Left ventricle myocardium superior (tissue), 1 donor: Measurements from ENCODE around the gene CEP44. TPM values are rescaled to one million over a fixed set of nuclear protein-coding genes. Genes with fewer than 3 reads are reported as not detected.
"Not testable (repeated sequence)": the region's sequence is repeated elsewhere in the genome, so short reads cannot be mapped to it uniquely, and the experiment has no call there.

Source experiments
- ATAC-seq: fragments of 200-7000 bp; cut with Tn5 transposase; one replicate; pipeline ENCODE4 v1.9.1; 2020; ENCODE audit warnings: mild to moderate bottlenecking, moderate library complexity
- DNase-seq: peaks from one replicate; pipeline ENCODE4 v3.0.0-alpha.2; 2020
- intact Hi-C: fragments of 100-400 bp; cut with micrococcal nuclease; formaldehyde crosslinking; loops from one replicate; pipeline ENCODE4 v1.11.0; 2022
- total RNA-seq: library from RNA; stranded (reverse); fragmentation: NEBNext Ultra II Directional; extraction: Animal tissue kit (Norgen Biotek cat#: 25700); gene quantifications from one replicate; pipeline ENCODE4 v1.2.1, GENCODE V29; 2021
- donor health status: DM: no; HTN: yes; CAD: no; lungs with severe emphysema.

The CEP44 gene
- total RNA-seq, 1 donor from 2014 or later, result 12.3 TPM

GRCh38 chr4:174275101-174275500 is 8.6 kb upstream of the CEP44 start:
- DNase-seq (no peak), ATAC-seq (no peak)
- intact Hi-C loops, result no loop called here

DNA sequence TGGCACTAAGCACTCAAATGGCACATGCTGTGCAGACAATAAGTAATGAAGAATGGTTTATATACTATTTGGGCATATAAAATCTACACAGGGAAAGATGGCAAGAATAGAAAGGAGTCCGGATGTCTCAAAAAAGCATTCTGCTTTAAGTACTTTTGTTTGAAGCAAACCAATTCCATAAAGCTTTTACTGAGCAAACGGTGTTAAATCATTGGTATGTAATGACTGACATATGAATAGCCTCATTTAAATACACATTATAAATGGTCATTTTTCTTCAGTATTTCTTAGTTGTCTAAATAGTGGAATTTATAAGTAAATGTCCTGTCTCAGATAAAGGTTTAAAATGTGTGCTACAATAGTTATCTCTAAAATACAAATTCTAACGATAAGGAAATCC is 6.3 kb upstream of the CEP44 start:
- DNase-seq (no peak), ATAC-seq (no peak)
- intact Hi-C loops, result no loop called here

DNA sequence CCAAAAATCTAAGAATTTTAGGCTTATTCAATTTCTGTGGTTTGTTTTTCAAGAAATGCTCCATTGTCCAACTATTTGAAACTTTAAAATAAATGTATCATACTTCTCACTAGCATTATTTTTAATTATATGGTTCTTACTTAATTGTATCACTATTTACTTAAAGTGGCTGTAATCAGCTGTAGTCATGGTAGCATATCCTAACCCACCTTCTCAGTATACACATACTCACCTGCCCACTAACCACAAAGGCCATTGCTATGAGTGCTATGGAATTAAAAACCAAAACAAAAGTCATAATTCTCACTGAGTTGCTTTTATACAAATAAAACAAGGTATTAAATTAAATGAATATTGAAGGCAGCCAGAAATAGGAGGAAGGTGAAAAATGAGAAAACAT is 5.2 kb upstream of the CEP44 start:
- intact Hi-C loops, result no loop called here
- DNase-seq (no peak), ATAC-seq (no peak)

GRCh38 chr4:174279433-174280155 is 4.1 kb upstream of the CEP44 start:
- intact Hi-C loops, result no loop called here
- ATAC-seq (no peak), DNase-seq (no peak)

DNA sequence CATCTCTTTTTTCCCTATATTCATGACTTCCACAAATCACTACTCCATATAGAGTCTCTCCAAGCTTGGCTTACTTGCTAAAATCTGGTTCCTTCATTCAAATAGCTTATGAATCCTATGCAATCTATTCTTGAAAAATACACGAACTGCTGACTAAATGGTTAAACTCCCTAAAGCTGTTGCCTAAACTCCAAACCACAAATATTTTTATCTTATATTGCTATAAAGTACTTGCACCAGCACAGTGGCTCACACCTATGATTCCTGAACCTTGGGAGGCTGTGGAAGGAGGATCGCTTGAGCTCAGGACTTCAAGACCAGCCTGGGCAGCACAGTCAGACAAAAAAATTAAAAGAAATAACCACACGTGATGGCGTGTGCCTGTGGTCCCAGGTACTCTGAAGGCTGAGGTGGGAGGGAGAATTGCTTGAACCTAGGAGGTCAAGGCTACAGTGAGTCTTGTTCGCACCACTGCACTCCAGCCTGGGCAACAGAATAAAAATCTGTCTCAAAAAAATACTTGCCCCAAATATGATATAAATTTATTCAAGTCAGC is 2.5 kb upstream of the CEP44 start:
- ATAC-seq (no peak), DNase-seq (no peak)
- intact Hi-C loops, result no loop called here

DNA sequence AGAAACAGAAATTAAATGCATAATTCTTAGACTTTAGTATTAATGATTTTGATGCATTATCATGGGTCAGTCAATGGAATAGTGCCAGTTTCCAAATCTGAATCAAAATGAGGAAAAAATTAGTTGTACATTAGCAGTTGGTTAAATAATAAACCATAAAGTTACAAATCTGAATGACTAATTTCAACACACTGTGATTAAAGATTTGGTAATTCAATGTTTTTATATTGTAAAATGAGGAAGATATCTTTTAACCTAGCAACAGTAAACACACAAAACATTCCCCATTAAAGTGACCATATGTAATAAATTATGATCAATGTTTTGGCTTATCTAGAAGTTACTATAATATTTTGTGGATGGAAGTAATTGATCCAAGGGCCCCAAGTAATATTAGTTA is 1.8 kb upstream of the CEP44 start:
- ATAC-seq (no peak), DNase-seq (no peak)
- intact Hi-C loops, result no loop called here

DNA sequence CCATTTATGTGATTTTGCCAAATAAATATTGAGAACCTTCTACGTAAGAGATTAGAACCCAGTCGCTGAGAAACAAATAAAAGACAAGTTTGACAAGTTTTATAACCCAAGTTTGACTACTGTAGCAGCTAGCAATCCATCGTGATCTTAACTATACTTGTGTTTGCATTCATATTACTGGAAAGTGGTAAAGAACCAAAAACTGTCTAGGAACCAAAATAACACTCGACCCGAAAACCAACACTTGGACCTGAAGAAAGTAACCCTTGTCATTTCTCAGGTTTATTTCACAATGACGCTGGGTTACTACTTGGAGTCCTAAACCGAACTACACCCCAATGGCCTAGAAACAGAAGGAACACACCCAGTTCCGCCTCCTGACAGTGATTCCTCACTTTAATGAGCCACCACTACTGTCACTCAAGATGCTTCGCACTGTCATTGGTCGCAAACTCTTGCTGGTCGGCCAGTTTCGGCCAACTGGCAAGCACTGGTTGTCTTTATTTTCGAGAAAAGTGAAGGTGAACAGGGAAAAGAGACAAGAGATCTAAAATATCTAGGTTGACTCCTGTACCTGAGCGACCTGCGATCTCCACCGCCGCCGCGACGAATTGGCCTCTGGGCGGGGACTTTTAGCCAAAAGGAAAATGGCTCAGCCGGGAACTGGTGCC is 740 bp upstream of the CEP44 start:
- intact Hi-C loops, result no loop called here
- ATAC-seq (peak; percentile 99), DNase-seq (peak; percentile 75)

DNA sequence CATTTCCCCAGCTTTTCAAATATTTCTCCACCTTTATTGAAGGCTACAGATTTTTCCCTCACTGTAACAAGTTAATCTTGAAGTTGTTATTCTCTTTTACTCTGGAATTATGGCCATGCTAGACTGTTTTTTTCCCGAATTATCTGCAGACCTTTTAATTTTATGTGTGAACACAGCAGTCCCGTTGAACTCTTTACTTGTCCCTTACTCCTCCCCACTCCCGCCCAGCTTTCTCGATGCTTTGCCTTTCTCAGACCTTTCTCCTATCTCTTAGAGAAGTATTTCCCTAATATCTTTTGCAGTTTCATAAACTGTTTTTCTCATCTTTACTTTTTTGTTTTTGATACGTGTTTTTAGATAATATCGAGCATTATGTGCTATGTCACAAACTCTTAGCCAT is 776 bp downstream of the CEP44 start:
- DNase-seq, result no peak
- ATAC-seq, result no peak
- intact Hi-C loops, result no loop called here

DNA sequence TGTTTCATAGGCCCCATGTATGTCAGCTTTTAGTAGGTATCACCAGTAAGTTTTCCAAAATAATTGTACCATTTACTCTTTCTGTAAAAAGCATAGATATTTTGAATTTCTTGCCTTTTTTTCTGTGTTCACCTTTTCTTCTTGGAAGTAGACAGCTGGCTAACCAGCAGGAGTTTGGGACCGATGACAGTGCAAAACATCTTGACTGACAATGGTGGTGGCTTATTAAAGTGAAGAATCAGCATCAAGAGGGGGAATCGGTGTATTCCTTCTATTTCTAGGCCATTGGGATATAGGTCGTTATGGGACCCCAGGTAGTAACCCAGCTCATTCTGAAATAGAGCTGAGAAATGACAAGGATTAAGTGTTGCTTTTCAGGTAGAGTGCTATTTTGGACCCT is 3.2 kb downstream of the CEP44 start:
- ATAC-seq, result no peak
- DNase-seq, result no peak
- intact Hi-C loops, result no loop called here

DNA sequence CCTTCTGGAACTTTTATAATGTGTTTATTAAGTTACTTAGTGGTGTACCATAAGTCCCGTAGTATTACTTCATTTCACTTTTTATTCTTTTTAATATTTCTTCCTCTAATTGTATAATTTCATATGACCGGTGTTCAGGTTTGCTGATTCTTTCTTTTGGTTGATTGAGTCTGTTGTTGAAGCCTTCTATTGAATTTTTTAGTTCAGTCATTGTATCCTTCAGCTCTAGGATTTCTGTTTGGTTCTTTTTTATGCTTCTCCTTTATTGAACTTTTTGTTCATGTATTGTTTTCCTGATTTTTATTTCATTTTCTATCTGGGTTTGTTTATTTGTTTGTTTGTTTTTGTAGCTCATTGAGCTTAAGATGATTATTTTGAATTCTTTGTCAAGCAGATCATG is 8.8 kb downstream of the CEP44 start:
- intact Hi-C loops, result no loop called here
- no peak for ATAC-seq
- DNase-seq, result no peak

- DNase-seq, intact Hi-C loops: not testable (repeated sequence)
These were observed 10.9 kb downstream of the CEP44 start for GRCh38 chr4:174294641-174295040.

GRCh38 chr4:174295142-174295541 is 11.4 kb downstream of the CEP44 start:
- ATAC-seq, intact Hi-C loops, DNase-seq: not testable (repeated sequence)

More at GRCh38 chr4:174294641-174295040, 10.9 kb downstream of the CEP44 start:
- ATAC-seq, result not testable (repeated sequence)

- DNase-seq (no peak), ATAC-seq (no peak)
- intact Hi-C loops, result no loop called here
These were observed 20.0 kb downstream of the CEP44 start for GRCh38 chr4:174303687-174304086.

GRCh38 chr4:174304664-174305063 is 21.0 kb downstream of the CEP44 start:
- ATAC-seq (no peak), DNase-seq (no peak)
- intact Hi-C loops, result no loop called here

- intact Hi-C loops, result no loop called here
- ATAC-seq, result no peak
- DNase-seq, result no peak
These were observed 22.2 kb downstream of the CEP44 start for GRCh38 chr4:174305961-174306360.

- no peak for ATAC-seq
- no peak for DNase-seq
- intact Hi-C loops, result no loop called here
These were observed 24.0 kb downstream of the CEP44 start for GRCh38 chr4:174307694-174308093.

- intact Hi-C loops, result loop anchor here (10.0 kb wide), 1 partner anchor 88 kb away; no protein-coding TSS in a partner anchor
- ATAC-seq, result no peak
These were observed 29.3 kb downstream of the CEP44 start for GRCh38 chr4:174312993-174313392.

DNA sequence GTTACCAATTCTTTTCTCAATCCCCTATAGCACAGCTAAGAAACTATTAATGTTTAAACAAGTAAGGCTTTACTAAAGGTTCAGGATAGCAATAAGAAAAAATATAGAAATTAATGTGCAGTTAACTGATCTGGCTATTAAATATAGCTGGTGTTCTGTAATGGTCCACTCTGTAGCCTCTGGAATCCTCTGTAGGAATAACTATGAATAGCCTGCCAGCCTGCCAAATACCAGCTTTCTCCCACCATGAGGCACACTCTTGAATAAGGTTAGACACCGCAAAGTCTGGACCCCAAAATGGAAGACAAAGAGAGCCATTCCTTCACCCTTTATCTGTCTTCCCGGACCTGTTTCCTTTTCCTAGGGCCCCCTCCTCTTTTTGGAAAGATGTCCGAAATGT is 30.6 kb downstream of the CEP44 start:
- DNase-seq (no peak), ATAC-seq (peak; percentile 61)
- intact Hi-C loops, result loop anchor here (10.0 kb wide), 1 partner anchor 89 kb away; no protein-coding TSS in a partner anchor

More at GRCh38 chr4:174312993-174313392, 29.3 kb downstream of the CEP44 start:
- DNase-seq, result no peak

GRCh38 chr4:174314770-174315169 is 31.1 kb downstream of the CEP44 start:
- no peak for DNase-seq
- no peak for ATAC-seq
- intact Hi-C loops, result loop anchor here (10.0 kb wide), 1 partner anchor 90 kb away; no protein-coding TSS in a partner anchor

DNA sequence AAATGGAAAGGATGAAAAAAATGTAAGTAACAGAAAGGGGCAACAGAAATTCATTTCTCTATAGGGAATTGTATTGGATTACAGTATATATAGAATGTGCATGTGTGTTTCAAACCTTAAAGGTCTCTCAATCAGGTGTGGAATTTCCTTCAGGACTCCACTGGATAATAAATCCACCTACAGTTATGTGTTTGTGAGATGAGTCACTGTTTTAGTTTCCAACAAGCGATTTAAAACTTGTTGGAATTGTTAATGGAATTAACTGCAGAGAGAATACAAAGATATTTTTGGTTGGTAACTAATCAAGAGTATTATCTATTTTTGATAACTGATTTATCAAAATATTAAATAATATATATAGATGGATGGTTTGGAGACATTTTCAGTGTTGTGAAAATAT is 32.8 kb downstream of the CEP44 start:
- intact Hi-C loops, result loop anchor here (10.0 kb wide), 1 partner anchor 92 kb away; no protein-coding TSS in a partner anchor
- DNase-seq, result no peak
- no peak for ATAC-seq
